Liver (tissue), 9 donors: ENCODE measurements around the gene CIAO3. TPM values are rescaled to one million over a fixed set of nuclear protein-coding genes. Genes with fewer than 3 reads are reported as not detected.
"Not testable (repeated sequence)": the region's sequence is repeated elsewhere in the genome, so short reads cannot be mapped to it uniquely, and the experiment has no call there.

Source experiments
- DNase-seq: peaks from one replicate; pipeline ENCODE4 v3.0.0-alpha.2; 2017; ENCODE audit warnings: low spot score
- H3K27ac ChIP-seq, 2 donors: one replicate each; pipeline ENCODE4 v1.7.0; 2013; ENCODE audit warnings: inconsistent platforms in 2 of 2, low read length in 2 of 2, control low read depth in 1 of 2, low read depth in 1 of 2, mild to moderate bottlenecking in 1 of 2
- H3K27me3 ChIP-seq, 4 donors: one replicate each; pipeline versions ENCODE4 v1.6.1 to v1.7.0; 2013; ENCODE audit warnings: low read length in 3 of 4, inconsistent platforms in 1 of 4, mild to moderate bottlenecking in 1 of 4, moderate library complexity in 1 of 4; ENCODE audit not compliant: control insufficient read depth in 4 of 4, insufficient read depth in 4 of 4
- H3K36me3 ChIP-seq, 4 donors: one replicate each; pipeline versions ENCODE4 v1.6.1 to v1.7.0; 2013; ENCODE audit warnings: low read length in 3 of 4, mild to moderate bottlenecking in 3 of 4, low read depth in 1 of 4, moderate library complexity in 1 of 4; ENCODE audit not compliant: control insufficient read depth in 4 of 4, insufficient read depth in 3 of 4
- H3K4me1 ChIP-seq, 4 donors: one replicate each; pipeline versions ENCODE4 v1.6.1 to v1.7.0; 2013; ENCODE audit warnings: low read length in 3 of 4, mild to moderate bottlenecking in 3 of 4, moderate library complexity in 1 of 4; ENCODE audit not compliant: control insufficient read depth in 4 of 4, insufficient read depth in 4 of 4
- H3K4me3 ChIP-seq, 3 donors: one replicate each; pipeline versions ENCODE4 v1.6.1 to v1.7.0; 2013; ENCODE audit warnings: low read length in 3 of 3, control low read depth in 1 of 3, low read depth in 1 of 3, mild to moderate bottlenecking in 1 of 3
- H3K9ac ChIP-seq, 2 donors: one replicate each; pipeline ENCODE4 v1.7.0; 2013; ENCODE audit warnings: low read length in 2 of 2, mild to moderate bottlenecking in 2 of 2, moderate library complexity in 2 of 2, control low read depth in 1 of 2, low read depth in 1 of 2
- H3K9me3 ChIP-seq, 4 donors: one replicate each; pipeline versions ENCODE4 v1.6.1 to v1.7.0; 2013; ENCODE audit warnings: low read length in 3 of 4; ENCODE audit not compliant: control insufficient read depth in 4 of 4
- ATF3 ChIP-seq: IDR thresholded peaks from 2 replicates; pipeline ENCODE4 v1.6.1; 2016; ENCODE audit warnings: antibody characterized with exemption
- CTCF ChIP-seq: fragments of 150-350 bp; IDR thresholded peaks from 2 replicates; pipeline ENCODE4 v1.5.1; 2017; ENCODE audit warnings: improper control_type of control experiment, low read depth, low read length; ENCODE audit not compliant: missing input control
- EGR1 ChIP-seq, 2 donors: IDR thresholded peaks; 2 replicates each; pipeline ENCODE4 v1.6.1; 2016 to 2018; ENCODE audit warnings: antibody characterized with exemption in 2 of 2, low read depth in 2 of 2
- FOXA2 ChIP-seq: IDR thresholded peaks from 2 replicates; pipeline ENCODE4 v1.6.1; 2016; ENCODE audit warnings: antibody characterized with exemption
- GABPA ChIP-seq, 2 donors: IDR thresholded peaks in 1 of 2; conservative IDR thresholded peaks in 1 of 2; 2 replicates each; pipeline ENCODE4 v1.6.1; 2016; ENCODE audit warnings: antibody characterized with exemption in 2 of 2, mild to moderate bottlenecking in 1 of 2, moderate library complexity in 1 of 2
- HNF4A ChIP-seq, 2 donors: conservative IDR thresholded peaks; 2 replicates each; pipeline ENCODE4 v1.6.1; 2016; ENCODE audit warnings: antibody characterized with exemption in 2 of 2, mild to moderate bottlenecking in 2 of 2
- HNF4G ChIP-seq: IDR thresholded peaks from 2 replicates; pipeline ENCODE4 v1.6.1; 2016; ENCODE audit warnings: antibody characterized with exemption
- NR2F2 ChIP-seq: IDR thresholded peaks from 2 replicates; pipeline ENCODE4 v1.6.1; 2016; ENCODE audit warnings: antibody characterized with exemption
- RAD21 ChIP-seq, 2 donors: IDR thresholded peaks; 2 replicates each; pipeline ENCODE4 v1.6.1; 2016; ENCODE audit warnings: antibody characterized with exemption in 2 of 2, mild to moderate bottlenecking in 2 of 2
- REST ChIP-seq: IDR thresholded peaks from 2 replicates; pipeline ENCODE4 v1.6.1; 2016; ENCODE audit warnings: antibody characterized with exemption, mild to moderate bottlenecking
- RXRA ChIP-seq, 2 donors: IDR thresholded peaks; 2 replicates each; pipeline ENCODE4 v1.6.1; 2017 to 2018; ENCODE audit warnings: antibody characterized with exemption in 2 of 2, mild to moderate bottlenecking in 1 of 2
- SP1 ChIP-seq: IDR thresholded peaks from 2 replicates; pipeline ENCODE4 v1.6.1; 2018; ENCODE audit warnings: antibody characterized with exemption, mild to moderate bottlenecking
- TAF1 ChIP-seq: conservative IDR thresholded peaks from 2 replicates; pipeline ENCODE4 v1.6.1; 2016; ENCODE audit warnings: antibody characterized with exemption, mild to moderate bottlenecking
- YY1 ChIP-seq: IDR thresholded peaks from 2 replicates; pipeline ENCODE4 v1.6.1; 2016; ENCODE audit warnings: antibody characterized with exemption, mild to moderate bottlenecking
- ZBTB33 ChIP-seq: IDR thresholded peaks from 2 replicates; pipeline ENCODE4 v1.6.1; 2016; ENCODE audit warnings: antibody characterized with exemption
- WGBS: extraction: QIAGEN DNeasy Blood & Tissue Kit; methylation state at CpG from one replicate; pipeline ENCODE4 v1.1.7; 2013; 5-methylcytosine and 5-hydroxymethylcytosine counted together
- polyA plus RNA-seq, 2 donors: library from polyadenylated mRNA; stranded (reverse) in 1 of 2; unstranded in 1 of 2; fragments of 200-250 nt in 1 of 2; fragments of >200 nt in 1 of 2; fragmentation: Nextera tagmentation in 1 of 2; extraction: Ambion mirVana in 1 of 2; gene quantifications; one replicate each; pipeline versions ENCODE4 v1.2.1 to v1.2.3, GENCODE V29; 2013 to 2015
- total RNA-seq, 2 donors: library from RNA; depleted of rRNA; stranded (reverse); fragments of >200 nt; gene quantifications; one replicate each; pipeline ENCODE4 v1.2.3, GENCODE V29; 2014
- TF ChIP-seq, protein P1 (sequence below): IDR thresholded peaks from 2 replicates; pipeline ENCODE4 v1.6.1; 2016; ENCODE audit warnings: antibody characterized with exemption
- donor health status: healthy.
- donor health status: healthy.
- donor health status: healthy.
- donor health status: healthy.
- donor health status: healthy.

CIAO3 gene
- total and polyA plus RNA-seq, 4 donors, result 13.2 to 24.3 (median 16.5) TPM

DNA sequence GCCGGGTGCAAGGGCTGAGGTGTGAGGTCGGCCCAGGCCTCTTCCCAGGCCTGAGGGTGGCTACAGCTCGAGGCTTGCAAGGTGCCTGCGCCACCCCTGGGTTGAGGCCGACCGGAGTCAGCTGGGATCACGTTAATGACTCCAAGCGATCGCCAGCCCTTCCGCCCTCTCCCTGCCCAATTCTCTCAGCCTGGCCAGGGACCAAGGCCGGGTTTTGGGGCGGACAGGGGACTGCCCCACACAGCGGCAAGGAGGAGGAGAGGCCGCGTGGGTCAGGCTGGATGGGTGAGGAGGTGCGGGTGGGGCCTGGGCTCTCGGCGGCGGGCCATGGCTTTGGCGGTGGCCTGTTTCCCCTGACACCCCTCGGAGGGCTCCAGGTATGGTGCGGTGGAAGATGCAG is 47.4 kb downstream of the CIAO3 start (continued):
- no peak for TF ChIP-seq ZBTB33

DNA sequence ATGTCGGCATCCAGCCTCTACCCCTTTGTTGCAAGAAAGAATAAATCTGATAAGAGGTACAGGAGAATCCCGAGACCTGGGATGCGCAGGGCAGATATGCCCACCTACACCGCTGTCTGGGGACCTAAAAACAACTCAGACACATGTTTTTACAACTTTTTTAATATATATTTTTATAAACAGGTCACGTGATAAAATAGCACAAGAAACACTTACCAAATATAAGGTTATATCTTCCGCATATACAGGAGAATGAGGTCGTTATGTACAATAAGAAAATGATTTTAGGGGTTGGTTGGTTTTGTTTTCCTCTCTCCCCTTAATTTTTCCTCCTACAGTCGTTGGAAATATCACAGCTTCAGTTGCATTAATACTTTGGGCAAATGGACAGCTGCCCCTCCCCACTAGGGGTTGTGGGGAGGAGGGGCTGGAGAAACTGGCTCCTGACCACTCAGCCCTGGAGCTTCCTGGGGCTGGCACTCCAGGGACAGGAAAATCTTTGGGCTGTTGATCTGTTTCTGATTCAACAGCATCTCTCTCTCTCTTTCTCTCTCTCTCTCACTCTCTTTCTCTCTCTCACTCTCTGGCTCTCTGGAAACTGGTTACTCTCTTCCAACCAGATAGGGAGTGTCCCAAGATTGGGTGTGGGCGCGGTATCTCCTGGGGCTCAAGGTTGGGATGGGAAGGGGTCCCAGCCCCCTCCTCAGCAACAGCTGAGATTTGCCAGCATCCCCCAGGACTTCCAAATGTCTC is 48.3 kb downstream of the CIAO3 start:
- TF ChIP-seq FOXA2 (no peak), GABPA (IDR thresholded peaks at IDR 0.05 in 1 of 2, conservative IDR thresholded peaks at IDR 0.05 in 1 of 2) (no peak), RXRA (IDR thresholded peaks at IDR 0.05) (no peak), CTCF (no peak), EGR1 (IDR thresholded peaks at IDR 0.05; ENCODE audit: low read depth in 2 of 2) (no peak), TAF1 (no peak), HNF4G (no peak), RAD21 (IDR thresholded peaks at IDR 0.05) (no peak), HNF4A (conservative IDR thresholded peaks at IDR 0.05) (no peak), REST (no peak), SP1 (no peak), NR2F2 (no peak), ZBTB33 (no peak), YY1 (no peak), ATF3 (no peak)
- TF ChIP-seq, protein P1, sequence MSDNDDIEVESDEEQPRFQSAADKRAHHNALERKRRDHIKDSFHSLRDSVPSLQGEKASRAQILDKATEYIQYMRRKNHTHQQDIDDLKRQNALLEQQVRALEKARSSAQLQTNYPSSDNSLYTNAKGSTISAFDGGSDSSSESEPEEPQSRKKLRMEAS, result no peak
- Histone ChIP-seq H3K27me3 (peaks cover 2 to 12% (median 6%) of the 10 kb centered on the region in 4 donors), H3K4me1 (peaks cover 14 to 30% (median 24%) of the 10 kb centered on the region in 4 donors), H3K9me3 (no peaks in the 10 kb centered on the region), H3K4me3 (no peak overlapping the region), H3K36me3 (peaks cover 0 to 2% (median 0%) of the 10 kb centered on the region in 4 donors), H3K9ac (no peak overlapping the region), H3K27ac (no peak overlapping the region)
- DNase-seq, result no peak
- WGBS, result 67% methylated on average over 10 of the region's 10 CpGs

DNA sequence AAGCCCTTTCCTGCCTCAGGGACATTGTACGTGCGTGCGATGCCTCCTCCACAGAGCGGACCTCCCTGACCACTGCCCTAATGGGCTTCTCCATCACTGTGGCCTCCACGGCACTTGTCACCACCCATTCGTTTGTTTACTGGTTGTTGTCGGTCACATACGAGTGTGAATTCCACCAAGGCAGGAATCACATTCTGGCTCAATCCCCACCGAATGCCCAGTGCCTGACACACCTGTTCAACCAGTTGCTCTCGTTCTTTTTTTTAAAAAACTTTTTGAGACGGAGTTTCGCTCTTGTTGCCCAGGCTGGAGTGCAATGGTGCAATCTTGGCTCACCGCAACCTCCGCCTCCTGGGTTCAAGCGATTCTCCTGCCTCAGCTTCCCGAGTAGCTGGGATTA is 49.6 kb downstream of the CIAO3 start:
- peaks cover 14 to 30% (median 24%) of the 10 kb centered on the region in 4 donors for H3K4me1 ChIP-seq
- WGBS, result 85% methylated on average over 16 of the region's 16 CpGs

More for the DNA sequence above, 49.6 kb downstream of the CIAO3 start:
- DNase-seq, H3K27me3 ChIP-seq, H3K9me3 ChIP-seq, H3K4me3 ChIP-seq, H3K27ac ChIP-seq, H3K36me3 ChIP-seq, H3K9ac ChIP-seq: not testable (repeated sequence)
